Frontal cortex (tissue), 4 donors: ENCODE results near the gene FGFRL1. TPM values are rescaled to one million over a fixed set of nuclear protein-coding genes. Genes with fewer than 3 reads are reported as not detected.
"Not testable (repeated sequence)": the region's sequence is repeated elsewhere in the genome, so short reads cannot be mapped to it uniquely, and the experiment has no call there.

Source experiments
- DNase-seq, 2 donors: peaks; one replicate each; pipeline ENCODE4 v3.0.0; 2012; ENCODE audit warnings: low spot score in 2 of 2
- FAIRE-seq: peaks from 2 replicates; lab custom pipeline; 2012; peaks lifted over from hg19 to GRCh38; lab: Jason Lieb, UNC
- total RNA-seq: library from RNA; depleted of rRNA; stranded (reverse); fragments of >200 nt; gene quantifications from one replicate; pipeline ENCODE4 v1.2.3, GENCODE V29; 2014
- donor health status: control.
- donor health status: control.
- donor health status: control.

Gene FGFRL1
- total RNA-seq, 1 donor from 2014 or later: 2.0 TPM

- FAIRE-seq: no peak
- DNase-seq: peak in 1 of 2 donors; percentile 76
Measured at GRCh38 chr4:972651-973424, 38.6 kb upstream of the FGFRL1 start.

DNA sequence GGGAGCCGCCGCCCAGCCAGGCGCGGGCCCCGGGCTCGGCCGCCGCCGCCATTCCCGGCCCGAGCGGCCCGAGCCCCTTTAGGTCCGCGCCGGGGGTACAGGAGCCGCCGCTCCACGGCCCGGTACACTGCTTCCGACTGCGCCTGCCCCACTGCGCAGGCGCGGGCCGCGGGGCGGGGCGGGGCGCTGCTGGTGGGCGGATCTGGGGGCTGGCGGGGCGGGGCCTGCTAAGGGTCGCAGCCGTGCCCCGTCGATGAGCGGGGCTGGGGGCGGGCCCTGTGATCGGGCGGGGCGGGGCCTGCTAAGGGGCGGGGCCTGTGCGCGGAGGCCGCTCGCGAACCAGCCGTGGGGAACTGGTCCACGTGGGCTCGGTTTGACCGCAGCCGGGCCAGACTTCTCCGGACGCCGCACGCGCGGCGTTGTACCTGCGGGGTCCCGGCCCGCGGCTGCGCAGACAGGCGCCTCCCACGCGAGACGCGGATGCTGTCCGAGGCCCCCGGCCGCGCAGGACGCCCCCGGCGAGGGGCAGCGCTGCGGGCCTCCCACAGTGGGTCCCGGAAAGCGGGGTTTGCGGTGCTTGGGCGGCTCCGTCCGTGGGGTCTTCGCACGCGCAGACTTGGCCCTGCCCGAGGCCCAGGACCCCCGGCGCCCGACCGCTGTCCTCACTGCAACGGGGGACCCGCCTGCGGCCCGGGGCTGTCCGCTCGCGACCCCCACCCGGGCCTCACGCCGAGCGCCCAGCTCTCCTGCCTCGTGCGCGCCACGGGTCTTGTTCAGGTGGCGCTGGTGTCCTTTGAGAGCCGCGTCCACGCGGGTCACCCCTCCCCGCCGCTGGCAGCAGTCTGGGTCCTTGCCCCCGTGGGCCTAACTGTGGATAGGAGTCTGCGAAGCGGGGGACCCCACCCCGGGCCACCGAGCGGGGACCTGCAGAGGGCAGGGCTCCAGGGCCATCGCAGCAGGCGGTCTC, 37.7 kb upstream of the FGFRL1 start, which contains the start of gene DGKQ:
TSS of gene DGKQ (minus strand) at position 139 of the 967 bp plus-strand sequence. CDS start at position 52, 87 bp downstream.
- DNase-seq: peak; percentile 100
- FAIRE-seq: no peak

DNA sequence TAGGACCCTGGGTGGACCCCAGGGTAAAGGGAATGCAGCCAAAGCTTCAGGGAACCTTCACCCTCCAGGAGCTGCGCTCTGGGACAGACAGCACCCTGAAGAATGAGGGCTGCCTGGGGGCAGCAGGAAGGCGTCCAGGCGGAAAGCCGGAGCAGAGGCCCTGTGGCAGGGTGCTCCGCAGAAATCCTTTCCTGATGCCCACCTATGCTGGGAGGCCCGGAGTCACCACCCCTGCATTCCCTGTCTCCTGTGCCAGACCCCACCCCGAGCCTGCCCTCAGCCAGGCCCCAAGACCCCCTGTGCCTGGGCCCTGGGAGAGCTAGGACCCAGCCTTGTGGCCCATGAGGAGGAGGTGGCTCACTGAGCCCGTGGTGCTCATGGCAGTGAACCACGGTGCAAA, 36.8 kb upstream of the FGFRL1 start:
- no peak for DNase-seq
- no peak for FAIRE-seq

DNA sequence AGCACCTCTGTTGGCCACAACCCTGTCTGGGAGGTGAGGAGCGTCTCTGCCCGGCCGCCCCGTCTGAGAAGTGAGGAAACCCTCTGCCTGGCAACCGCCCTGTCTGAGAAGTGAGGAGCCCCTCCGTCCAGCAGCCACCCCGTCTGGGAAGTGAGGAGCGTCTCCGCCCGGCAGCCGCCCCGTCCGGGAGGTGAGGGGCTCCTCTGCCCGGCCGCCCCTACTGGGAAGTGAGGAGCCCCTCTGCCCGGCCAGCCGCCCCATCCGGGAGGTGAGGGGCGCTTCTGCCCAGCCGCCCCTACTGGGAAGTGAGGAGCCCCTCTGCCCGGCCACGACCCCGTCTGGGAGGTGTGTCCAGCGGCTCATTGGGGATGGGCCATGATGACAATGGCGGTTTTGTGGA, 35.4 kb upstream of the FGFRL1 start:
- FAIRE-seq: not testable (repeated sequence)

GRCh38 chr4:978957-979701, 32.3 kb upstream of the FGFRL1 start:
- no peak for FAIRE-seq
- DNase-seq: no peak

More for the DNA sequence above, 35.4 kb upstream of the FGFRL1 start:
- DNase-seq: not testable (repeated sequence)

DNA sequence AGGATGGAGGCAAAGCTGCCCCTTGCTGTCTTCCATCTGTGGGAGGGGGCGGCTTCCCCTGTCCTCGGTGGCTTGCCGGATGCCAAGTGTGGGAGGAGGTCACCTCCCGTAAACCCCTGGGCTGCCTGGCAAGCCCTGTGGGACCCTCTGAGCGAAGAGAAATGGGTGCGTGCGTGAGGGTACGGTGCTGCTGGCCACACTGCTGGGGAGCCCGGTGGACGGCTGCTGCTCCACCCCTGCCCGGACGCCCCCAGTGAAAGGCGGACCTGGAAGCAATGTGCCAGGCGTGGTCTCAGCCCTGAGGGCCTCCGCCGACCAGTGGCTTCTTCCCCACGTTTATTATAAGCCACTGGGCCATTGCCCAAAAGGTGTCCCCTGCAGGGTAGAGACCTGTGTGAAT, 29.1 kb upstream of the FGFRL1 start:
- FAIRE-seq (no peak), DNase-seq (no peak)

DNA sequence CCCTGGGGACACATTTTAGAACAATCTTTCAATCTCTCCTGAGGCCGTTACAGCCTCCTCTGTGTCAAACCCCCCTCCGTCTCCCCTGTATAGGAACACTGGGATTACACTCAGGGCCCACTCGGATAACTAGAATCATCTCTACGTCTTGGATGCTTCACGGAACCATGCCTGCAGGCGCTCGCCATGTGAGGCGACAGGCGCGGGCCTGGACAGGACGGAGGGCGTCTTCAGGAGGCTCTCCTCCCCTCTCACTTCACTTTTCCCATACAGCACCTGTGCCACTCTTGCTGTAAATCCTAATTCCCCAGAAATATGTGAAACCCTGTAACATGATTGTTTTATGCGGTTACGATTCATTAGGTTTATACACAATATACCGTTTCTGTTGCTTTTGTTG, 28.6 kb upstream of the FGFRL1 start:
- FAIRE-seq (no peak), DNase-seq (no peak)

DNA sequence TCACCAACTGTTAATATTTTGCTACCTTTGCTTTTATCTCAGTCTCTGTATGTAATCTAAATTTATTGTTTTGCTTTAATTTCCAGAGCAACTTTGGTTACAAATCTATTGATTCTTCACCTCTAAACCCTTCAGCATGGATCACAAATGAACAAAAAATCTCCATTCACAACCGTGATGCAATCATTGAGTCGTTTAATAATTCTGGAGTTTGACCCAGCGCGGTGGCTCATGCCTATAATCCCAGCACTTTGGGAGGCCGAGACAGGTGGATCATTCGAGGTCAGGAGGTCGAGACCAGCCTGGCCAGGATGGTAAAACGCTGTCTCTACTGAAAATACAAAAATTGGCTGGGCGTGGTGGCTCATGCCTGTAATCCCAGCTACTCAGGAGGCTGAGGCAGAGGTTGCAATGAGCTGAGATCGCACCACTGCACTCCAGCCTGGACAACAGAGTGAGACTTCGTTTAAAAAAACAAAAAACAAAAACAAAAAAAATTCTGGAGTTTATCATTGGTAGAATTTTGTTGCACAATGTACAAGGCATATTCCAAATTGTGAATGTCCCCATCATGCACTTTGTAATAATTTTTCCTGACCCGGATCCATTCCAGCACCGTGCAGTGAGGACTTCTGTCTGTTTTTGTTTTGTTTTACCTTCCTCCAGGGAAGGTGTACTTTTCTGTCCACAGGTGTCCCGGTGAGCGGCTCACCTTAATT, 26.9 kb upstream of the FGFRL1 start:
- FAIRE-seq: no peak
- no peak for DNase-seq

DNA sequence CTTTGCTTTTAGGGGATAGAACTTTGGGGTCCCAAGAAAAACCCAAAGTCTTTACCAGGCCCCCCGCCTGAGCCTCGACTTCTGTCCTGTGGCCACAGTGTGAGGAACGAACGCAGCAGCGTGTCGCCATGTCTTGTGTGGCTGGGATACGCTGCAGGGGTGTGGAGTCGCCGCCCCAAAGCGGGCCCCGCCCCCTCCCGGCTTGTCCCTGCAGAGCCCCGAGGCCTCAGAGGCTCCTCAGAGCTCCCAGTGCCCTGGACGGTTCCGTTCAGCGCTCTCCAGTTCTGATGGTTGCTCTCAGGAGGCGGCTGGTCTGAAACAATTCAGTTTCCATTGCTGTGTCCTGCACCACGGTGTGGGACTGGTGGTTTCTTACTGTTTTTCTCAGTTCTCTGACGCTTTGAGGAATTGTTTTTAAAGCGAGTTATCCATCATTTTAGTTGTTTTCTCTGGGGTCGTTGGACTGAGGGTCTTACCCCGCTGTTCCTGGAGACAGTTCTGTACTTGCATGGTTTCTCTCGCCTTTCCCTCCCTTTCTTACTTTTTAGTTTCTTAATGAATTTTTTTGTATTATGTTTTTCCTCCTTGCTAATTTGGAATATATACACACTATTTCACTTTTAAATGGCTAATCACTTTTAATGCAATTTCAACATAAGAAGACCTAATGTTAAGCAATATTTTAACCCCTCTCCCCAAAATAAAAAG, 26.1 kb upstream of the FGFRL1 start:
- DNase-seq (no peak), FAIRE-seq (no peak)

DNA sequence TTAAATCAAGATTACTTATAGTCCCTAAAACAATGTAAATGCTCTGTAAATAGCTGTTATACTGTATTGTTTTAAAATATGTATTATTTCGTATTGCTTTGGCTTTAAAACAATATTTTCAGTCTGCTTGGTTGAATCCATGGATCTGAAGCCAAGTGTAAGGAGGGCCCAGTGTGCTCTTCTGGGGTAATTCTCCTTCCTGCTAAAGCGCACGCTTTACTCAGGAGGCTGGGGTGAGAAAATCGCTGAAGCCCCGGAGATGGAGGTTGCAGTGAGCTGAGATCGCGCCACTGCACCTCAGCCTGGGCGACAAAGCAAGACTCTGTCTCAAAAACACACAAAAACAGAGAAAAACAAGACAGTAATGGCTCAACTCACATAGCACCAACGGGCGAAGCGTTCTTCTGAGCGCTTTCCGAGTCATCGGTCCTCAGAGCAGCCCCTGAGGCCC, 25.0 kb upstream of the FGFRL1 start:
- DNase-seq (no peak), FAIRE-seq (no peak)

DNA sequence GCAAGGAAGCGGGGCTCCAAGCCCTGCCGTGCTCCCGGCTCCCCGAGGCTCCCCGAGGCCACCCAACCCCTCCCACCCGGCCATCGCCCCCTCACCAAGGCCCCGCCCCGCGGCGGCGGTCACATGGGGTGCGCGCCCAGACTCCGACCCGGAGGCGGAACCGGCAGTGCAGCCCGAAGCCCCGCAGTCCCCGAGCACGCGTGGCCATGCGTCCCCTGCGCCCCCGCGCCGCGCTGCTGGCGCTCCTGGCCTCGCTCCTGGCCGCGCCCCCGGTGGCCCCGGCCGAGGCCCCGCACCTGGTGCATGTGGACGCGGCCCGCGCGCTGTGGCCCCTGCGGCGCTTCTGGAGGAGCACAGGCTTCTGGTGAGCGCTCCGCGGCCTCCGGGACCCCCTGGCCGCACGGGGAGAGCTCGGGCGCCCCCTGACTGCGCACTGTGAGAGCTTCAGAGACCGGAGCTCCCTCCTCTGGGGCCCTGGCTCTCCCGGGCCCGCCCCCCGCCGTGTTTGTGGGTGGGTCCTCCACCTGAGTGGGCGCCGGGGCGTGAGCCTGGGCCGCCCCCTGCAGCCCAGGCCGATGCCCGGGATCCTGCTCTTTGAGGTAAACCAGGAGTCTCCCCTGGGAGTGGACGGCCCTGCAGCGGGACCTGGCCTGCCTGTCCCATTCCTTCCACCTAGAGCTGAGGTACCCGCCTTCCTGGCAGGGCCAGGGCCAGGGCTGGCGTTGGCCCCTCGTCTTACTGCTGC, 24.4 kb upstream of the FGFRL1 start, which contains the start of gene IDUA:
TSS of gene IDUA (plus strand) at position 166 of the 745 bp plus-strand sequence. CDS start at position 207, 41 bp downstream.
- no peak for FAIRE-seq
- DNase-seq: peak; percentile 92 to 94

- DNase-seq (no peak), FAIRE-seq (no peak)
Measured at GRCh38 chr4:987624-988513, 23.6 kb upstream of the FGFRL1 start.

DNA sequence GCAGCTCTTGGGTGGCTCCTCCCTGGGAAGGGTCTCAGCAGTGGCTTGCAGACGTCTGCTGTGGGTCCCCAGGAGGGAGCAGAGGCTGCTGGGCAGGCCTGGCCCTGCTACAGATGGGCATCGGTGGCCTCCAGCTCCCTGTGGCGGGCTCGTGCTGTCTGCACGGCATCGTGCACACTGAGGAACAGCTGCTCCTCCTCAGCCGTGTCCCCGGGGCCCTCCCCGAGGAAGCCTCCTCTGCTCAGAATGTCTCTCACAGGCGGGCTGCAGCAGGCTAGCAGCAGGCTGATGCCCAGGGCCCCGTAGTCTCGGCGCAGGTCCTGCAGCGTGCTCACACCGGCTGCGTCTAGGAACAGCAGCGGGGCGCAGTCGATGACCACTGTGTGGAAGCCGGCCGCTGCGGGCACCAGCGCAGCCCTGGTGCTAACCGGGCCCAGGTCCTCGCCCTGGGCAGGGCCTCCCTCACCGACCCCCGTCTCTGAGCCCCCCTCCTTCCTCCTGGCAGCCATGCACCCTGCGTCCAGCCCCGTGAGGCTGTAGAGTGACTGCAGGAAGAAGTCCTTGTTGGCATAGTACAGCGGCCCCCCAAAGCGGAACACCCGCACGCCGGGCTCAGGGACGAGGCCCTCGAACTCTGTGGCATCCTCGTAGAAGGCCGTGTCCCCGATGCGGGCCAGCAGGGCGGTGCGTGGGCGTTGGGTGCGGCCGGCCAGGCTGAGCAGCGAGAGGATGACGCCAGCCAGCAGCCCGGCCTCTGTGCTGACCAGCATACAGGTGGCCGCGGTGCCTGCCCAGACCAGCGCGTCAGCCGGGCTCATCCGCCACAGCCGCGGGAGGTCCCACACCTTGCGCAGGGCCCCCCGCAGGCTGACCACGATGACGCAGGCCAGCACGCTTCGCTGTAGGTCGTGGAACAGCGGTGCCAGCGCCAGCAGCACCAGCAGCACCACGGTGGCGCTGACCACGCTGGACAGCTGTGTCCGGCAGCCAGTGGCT, 22.4 kb upstream of the FGFRL1 start:
- FAIRE-seq (no peak), DNase-seq (no peak)

DNA sequence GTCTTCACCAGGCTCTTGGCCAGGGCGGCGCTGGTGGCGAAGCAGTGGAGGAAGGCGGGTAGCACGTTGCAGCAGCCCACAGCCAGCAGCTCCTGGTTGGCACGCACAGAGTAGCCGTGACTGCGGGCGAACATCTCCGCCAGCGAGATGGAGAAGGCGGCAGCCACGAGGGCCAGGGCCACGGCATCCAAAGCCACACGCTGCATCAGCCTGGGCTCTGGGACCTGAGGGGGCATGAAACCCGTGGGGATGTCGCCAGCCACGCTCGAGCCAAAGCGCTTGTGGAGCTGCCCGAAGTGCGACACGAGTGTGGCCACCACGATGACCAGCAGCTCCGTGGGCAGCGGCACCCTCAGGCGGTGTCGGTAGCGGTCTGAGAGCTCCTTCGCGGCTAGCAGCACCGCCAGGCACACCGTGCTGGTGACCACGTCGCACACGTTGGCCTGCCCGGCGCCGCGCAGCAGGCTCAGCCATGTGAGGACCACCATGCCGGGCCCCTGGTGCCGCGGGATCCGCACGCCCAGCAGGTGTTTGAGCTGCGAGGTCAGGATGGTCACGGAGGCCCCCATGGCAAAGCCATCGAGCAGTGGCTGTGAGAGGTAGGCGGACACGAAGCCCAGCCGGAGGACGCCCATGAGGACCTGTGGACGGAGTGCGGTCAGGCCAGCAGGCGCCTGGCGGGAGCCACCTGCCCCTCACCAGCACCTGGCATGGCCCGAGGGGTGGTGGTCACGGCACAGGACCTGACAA, 21.5 kb upstream of the FGFRL1 start:
- FAIRE-seq: no peak
- DNase-seq: no peak

DNA sequence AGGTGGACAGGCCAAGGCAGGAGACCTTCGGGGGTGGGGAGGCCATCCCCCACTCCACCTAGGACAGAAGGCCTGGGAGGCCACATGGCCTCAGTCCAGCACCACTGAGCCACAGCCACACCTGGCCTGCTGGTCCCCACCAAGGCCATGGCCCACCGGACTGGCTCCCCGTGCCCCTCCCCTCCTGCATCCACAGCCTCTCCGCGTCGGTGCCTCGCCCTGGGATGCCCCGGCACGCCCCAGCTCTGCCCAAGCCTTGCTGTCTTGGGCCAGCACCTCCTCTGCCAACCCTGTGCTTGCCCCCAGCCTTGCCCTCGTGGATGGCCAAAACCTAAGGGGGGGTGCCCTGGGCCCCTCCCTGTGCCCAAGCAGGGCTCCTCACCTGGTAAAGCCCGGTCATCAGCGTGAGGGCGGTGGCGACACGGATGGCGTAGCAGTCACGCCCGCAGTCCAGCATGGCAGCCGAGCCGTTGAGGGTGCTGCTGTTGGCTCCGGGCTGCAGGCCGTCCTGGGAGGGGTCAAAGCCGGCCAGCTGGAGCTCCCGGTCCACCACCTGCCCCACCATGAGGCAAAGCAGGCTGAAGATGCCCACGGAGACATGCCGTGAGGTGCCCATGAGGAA, 20.6 kb upstream of the FGFRL1 start:
- DNase-seq (no peak), FAIRE-seq (no peak)
